OCI-LY3 (cell line): Measurements from ENCODE around the gene IDH2.

ENCODE experiments used
- EZH2phosphoT487 ChIP-seq: fragments of 200-600 bp; shearing (Covaris generic); IDR thresholded peaks from 2 replicates; pipeline ENCODE4 v1.6.1; 2018; ENCODE audit warnings: antibody characterized with exemption, mixed run types, low read depth
- TF ChIP-seq, protein P1 (sequence below): fragments of 200-600, 300-600 bp; sonication (generic); IDR thresholded peaks from 2 replicates; pipeline ENCODE4 v1.5.1; 2014; ENCODE audit warnings: antibody characterized with exemption, low read length, low read depth

DNA sequence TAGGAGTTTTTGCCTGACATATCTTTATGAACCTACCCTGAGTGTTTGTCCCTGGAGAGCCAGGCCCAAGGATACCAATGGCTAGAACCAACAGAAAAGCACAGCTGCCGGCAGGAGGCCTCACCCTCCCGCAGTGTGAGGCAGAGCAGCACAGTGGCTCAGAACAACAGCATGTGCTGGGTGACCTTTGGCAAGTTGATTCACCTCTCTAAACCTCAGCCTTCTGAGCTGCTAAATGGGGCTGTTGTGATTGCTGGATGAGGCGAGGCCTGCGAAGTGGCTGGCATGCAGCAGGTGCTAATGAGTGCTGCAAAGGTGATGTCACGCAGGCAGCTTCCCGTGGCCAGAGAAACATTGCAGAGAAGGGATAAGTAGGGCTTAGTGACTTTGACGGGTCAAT, 23.3 kb downstream of the IDH2 start:
- TF ChIP-seq, protein P1, sequence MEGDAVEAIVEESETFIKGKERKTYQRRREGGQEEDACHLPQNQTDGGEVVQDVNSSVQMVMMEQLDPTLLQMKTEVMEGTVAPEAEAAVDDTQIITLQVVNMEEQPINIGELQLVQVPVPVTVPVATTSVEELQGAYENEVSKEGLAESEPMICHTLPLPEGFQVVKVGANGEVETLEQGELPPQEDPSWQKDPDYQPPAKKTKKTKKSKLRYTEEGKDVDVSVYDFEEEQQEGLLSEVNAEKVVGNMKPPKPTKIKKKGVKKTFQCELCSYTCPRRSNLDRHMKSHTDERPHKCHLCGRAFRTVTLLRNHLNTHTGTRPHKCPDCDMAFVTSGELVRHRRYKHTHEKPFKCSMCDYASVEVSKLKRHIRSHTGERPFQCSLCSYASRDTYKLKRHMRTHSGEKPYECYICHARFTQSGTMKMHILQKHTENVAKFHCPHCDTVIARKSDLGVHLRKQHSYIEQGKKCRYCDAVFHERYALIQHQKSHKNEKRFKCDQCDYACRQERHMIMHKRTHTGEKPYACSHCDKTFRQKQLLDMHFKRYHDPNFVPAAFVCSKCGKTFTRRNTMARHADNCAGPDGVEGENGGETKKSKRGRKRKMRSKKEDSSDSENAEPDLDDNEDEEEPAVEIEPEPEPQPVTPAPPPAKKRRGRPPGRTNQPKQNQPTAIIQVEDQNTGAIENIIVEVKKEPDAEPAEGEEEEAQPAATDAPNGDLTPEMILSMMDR, result no peak
- no peak for TF ChIP-seq EZH2phosphoT487
